Omental fat pad (tissue), 4 donors: Measurements from ENCODE around the gene VSIG10L2. TPM values are rescaled to one million over a fixed set of nuclear protein-coding genes. Genes with fewer than 3 reads are reported as not detected.
"Not testable (repeated sequence)": the region's sequence is repeated elsewhere in the genome, so short reads cannot be mapped to it uniquely, and the experiment has no call there.

ENCODE experiments used
- ATAC-seq: fragments of 150-250 bp; one replicate; pipeline ENCODE4 v1.9.1; 2016; ENCODE audit warnings: mild to moderate bottlenecking, moderate library complexity; ENCODE audit not compliant: low FRiP score
- DNase-seq: peaks from one replicate; pipeline ENCODE4 v3.0.0-alpha.2; 2019; ENCODE audit warnings: low spot score
- total RNA-seq, 4 donors: library from RNA; depleted of rRNA; stranded (reverse); fragments of >200 nt; gene quantifications; one replicate each; pipeline ENCODE4 v1.1.0, GENCODE V29; 2016
- TF ChIP-seq, protein P1 (sequence below), 3 donors: fragments of 450-650 bp; IDR thresholded peaks; one replicate each; pipeline ENCODE4 v1.5.1; 2016 to 2017; ENCODE audit warnings: antibody characterized with exemption in 3 of 3, mild to moderate bottlenecking in 3 of 3, moderate library complexity in 2 of 3

The VSIG10L2 gene
- total RNA-seq, 4 donors from 2014 or later: 0.32 TPM; not detected in 3

DNA sequence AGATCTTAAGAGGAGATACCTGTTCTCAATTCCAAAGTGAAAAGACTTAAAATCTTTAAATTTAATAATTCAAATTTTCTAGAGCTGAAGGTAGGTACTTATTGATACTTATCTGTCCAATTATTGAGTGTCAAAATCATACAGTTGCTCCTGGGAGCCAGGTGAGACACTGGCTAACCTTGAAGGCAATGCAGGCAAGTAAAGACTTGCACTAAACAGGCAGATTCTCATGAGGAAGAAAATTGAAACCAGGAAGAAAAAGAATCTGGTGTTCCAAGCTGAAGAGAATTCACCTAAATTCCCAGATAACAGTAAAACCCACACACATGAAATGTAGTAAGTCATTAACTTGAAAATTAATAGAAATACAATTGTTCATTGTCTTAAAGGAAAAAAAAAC is 30.3 kb downstream of the VSIG10L2 start:
- TF ChIP-seq, protein P1, sequence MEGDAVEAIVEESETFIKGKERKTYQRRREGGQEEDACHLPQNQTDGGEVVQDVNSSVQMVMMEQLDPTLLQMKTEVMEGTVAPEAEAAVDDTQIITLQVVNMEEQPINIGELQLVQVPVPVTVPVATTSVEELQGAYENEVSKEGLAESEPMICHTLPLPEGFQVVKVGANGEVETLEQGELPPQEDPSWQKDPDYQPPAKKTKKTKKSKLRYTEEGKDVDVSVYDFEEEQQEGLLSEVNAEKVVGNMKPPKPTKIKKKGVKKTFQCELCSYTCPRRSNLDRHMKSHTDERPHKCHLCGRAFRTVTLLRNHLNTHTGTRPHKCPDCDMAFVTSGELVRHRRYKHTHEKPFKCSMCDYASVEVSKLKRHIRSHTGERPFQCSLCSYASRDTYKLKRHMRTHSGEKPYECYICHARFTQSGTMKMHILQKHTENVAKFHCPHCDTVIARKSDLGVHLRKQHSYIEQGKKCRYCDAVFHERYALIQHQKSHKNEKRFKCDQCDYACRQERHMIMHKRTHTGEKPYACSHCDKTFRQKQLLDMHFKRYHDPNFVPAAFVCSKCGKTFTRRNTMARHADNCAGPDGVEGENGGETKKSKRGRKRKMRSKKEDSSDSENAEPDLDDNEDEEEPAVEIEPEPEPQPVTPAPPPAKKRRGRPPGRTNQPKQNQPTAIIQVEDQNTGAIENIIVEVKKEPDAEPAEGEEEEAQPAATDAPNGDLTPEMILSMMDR (IDR thresholded peaks at IDR 0.05): no peak
- DNase-seq: no peak
- ATAC-seq: no peak

DNA sequence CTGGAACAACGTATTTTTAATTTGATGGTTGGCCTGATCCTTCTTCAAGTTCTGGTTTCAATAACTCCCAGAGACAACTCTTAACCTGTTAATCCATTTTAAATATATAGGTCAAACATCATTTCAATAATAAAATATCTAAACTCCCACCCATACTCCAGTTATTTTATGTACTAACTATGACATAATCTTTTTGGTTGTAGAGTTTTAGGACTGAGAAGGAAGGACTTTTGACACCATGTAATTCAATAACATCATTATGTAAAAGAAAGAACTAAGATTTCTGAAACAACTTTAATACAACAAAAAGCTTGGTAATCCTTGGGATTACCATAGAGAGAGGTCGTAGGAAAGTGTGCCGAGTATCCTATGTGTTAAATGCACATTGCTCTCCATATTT is 31.5 kb downstream of the VSIG10L2 start:
- TF ChIP-seq, protein P1 (IDR thresholded peaks at IDR 0.05): no peak
- no peak for ATAC-seq
- no peak for DNase-seq

DNA sequence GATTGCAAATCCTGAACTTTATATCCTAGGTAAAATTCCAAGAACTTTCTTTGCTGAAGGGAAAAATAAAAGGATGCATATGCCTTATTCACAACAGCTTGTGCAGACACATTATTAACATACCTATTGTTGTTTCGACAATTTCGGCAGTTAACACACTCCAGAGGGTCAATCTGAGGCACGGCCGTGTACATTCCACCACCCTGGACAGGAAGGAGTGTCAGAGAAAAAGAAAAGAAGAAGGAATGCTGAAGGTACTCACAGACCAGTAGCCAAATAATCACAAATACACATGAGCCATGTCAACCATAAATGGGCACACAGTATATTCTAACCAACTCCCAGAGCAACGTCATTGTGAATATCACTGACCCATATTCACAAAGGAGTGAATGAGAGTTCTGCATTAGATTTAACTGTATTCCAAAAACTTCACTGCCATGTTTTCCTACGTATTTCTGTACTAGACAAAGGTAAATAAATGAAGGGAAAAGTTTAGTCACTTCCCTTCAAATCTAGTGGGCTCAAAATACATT is 32.4 kb downstream of the VSIG10L2 start:
- no peak for ATAC-seq
- DNase-seq: no peak
- TF ChIP-seq, protein P1 (IDR thresholded peaks at IDR 0.05): no peak

DNA sequence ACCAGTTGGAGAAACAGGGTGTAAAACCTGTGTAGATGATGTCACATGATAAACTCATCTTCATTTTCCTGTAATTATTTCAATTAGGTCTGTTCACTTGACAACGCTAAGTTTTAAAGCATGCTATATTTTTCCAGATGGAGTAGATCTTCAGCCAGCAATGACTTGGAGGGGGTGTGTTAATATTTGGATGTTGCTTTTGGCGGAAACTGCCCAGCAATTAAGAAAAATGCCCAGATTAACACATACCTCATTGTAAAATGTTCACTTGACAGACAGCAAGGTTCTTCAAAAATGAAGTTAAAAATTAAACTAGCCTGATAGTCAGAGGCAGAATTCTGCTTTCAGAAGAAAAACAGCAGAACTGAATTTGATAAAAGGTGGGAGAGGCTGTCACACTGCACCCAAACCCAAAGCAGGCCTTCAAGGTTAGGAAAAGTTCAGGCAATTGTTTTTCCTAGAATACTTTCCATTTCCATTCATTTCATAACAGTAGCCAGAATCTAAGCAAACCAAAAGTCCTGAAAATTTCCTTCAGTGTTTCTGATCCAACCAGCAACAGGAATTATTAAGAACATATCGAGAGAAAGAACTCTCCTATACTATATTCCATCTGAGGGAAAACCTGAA is 33.0 kb downstream of the VSIG10L2 start:
- DNase-seq (no peak), ATAC-seq (no peak)
- TF ChIP-seq, protein P1 (IDR thresholded peaks at IDR 0.05): no peak

DNA sequence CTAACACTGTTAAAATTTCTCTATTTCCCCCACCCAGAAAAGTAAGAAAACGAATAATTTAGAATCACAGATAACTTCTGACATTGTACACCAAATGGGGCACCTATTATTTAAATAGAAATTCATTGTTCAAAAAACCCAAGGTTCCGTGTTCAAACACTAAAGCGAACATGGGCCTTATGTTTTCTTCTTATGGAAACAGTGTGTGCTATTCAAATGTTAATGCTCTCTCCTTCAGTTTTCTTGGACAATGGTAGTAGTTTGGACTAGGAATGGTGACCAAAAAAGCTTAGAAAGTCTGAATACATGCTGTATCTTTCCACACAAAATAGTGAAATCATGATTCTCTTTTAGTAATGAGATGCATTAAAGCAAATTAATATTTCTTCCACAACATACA is 33.7 kb downstream of the VSIG10L2 start:
- TF ChIP-seq, protein P1 (IDR thresholded peaks at IDR 0.05): no peak
- ATAC-seq (no peak), DNase-seq (no peak)

DNA sequence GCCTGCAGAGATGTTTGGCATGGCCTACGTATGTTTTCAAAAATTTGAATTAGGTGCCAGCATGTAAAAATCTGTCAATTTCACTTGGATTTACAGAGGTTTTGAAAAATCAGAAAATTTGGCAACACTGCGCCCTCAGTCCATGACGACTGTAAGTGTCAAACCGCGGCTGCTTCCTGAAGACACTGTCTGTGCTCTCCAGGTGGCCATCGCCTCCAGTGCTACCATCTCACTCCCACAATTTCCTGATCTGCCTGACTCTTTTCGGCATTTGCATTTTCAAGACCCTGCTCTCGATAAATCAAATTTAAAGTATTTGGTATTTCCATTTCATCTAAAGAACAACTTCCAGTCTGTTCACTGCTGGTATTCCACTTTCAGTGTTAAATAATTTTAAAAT is 34.6 kb downstream of the VSIG10L2 start:
- TF ChIP-seq, protein P1 (IDR thresholded peaks at IDR 0.05): no peak
- DNase-seq (no peak), ATAC-seq (no peak)

DNA sequence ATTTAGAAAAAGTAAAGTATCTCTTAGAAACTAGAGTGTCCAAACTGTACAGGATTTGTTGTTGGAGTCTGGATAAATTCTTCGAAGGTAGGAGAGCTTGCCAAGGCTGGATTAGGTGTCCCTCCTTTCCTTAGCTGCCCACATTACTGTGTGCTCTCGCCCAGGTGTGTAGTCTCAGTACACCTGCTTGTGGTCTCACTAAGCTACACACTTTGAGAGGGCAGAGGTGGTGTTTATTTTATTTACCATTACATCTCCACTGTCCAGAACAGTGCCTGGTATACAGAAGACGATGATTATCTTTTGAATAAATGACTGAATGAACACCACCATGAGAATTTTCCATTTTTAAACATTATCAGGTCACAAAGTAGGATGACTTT is 36.5 kb downstream of the VSIG10L2 start:
- TF ChIP-seq, protein P1 (IDR thresholded peaks at IDR 0.05): no peak
- DNase-seq (no peak), ATAC-seq (no peak)

DNA sequence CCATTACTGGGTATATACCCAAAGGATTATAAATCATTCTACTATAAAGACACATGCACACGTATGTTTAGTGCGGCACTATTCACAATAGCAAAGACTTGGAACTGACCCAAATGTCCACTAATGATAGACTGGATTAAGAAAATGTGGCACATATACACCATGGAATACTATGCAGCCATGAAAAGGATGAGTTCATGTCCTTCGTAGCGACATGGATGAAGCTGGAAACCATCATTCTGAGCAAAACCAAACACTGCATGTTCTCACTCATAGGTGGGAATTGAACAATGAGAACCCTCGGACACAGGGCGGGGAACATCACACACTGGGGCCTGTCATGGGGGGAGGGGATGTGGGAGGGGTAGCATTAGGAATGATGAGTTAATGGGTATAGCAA is 40.1 kb downstream of the VSIG10L2 start:
- ATAC-seq, DNase-seq: not testable (repeated sequence)
